PC-9 (cell line): ENCODE data around the gene PSME3IP1. TPM values are rescaled to one million over a fixed set of nuclear protein-coding genes. Genes with fewer than 3 reads are reported as not detected.

Source experiments
- BruUV-seq: library from RNA; stranded (reverse); fragments of 400-500 nt; replicated peaks from 2 replicates; lab custom pipeline; 2021; lab: Mats Ljungman, UMichigan
- CTCF ChIA-PET: fragments of 300-600 bp; sonication (Branson Sonifier 250); formaldehyde crosslinking; loops from one replicate; lab custom pipeline; 2022; ENCODE audit warnings: antibody characterized with exemption; lab: Charles Lee
- POLR2A ChIA-PET: fragments of 300-600 bp; sonication (Branson Sonifier 250); formaldehyde crosslinking; loops from one replicate; lab custom pipeline; 2022; ENCODE audit warnings: antibody characterized with exemption; ENCODE audit not compliant: unreplicated experiment; lab: Charles Lee
- DNase-seq, 2 experiments: peaks; one replicate each; pipeline versions ENCODE4 v3.0.0 to v3.0.0-alpha.2; 2015 to 2022; ENCODE audit warnings: mixed read lengths in 1 of 2
- H2AFZ ChIP-seq: fragments of 200-600 bp; sonication (generic); 2 replicates; pipeline ENCODE4 v1.8.1; 2017; ENCODE audit warnings: antibody characterized with exemption
- H3F3A ChIP-seq: fragments of 200-600 bp; sonication (generic); 2 replicates; pipeline ENCODE4 v1.8.1; 2017; ENCODE audit warnings: antibody characterized with exemption, mild to moderate bottlenecking, low read depth; ENCODE audit not compliant: insufficient read depth
- H3K27ac ChIP-seq: fragments of 200-600 bp; sonication (generic); 2 replicates; pipeline ENCODE4 v1.6.1; 2016; ENCODE audit warnings: mixed run types
- H3K27me3 ChIP-seq: fragments of 200-600 bp; sonication (generic); 2 replicates; pipeline ENCODE4 v1.6.1; 2016; ENCODE audit warnings: low read depth, mixed run types; ENCODE audit not compliant: insufficient read depth
- H3K36me3 ChIP-seq: fragments of 200-600 bp; sonication (generic); 2 replicates; pipeline ENCODE4 v1.6.1; 2016; ENCODE audit warnings: low read depth, mixed run types
- H3K4me1 ChIP-seq: fragments of 200-600 bp; sonication (generic); replicated peaks from 2 replicates; pipeline ENCODE4 v1.6.1; 2016; ENCODE audit warnings: mixed run types; ENCODE audit not compliant: insufficient read depth
- H3K4me2 ChIP-seq: fragments of 200-600 bp; sonication (generic); 2 replicates; pipeline ENCODE4 v1.6.1; 2017; ENCODE audit warnings: mixed run types
- H3K4me3 ChIP-seq: fragments of 200-600 bp; sonication (generic); 2 replicates; pipeline ENCODE4 v1.6.1; 2016; ENCODE audit warnings: mixed run types
- H3K79me2 ChIP-seq: fragments of 200-600 bp; sonication (generic); 2 replicates; pipeline ENCODE4 v1.6.1; 2017; ENCODE audit warnings: low read depth, mixed run types
- H3K9me2 ChIP-seq: fragments of 200-600 bp; sonication (generic); 2 replicates; pipeline ENCODE4 v1.8.1; 2017; ENCODE audit warnings: mild to moderate bottlenecking; ENCODE audit not compliant: insufficient read depth
- H3K9me3 ChIP-seq: fragments of 200-600 bp; sonication (generic); 2 replicates; pipeline ENCODE4 v1.8.1; 2016; ENCODE audit warnings: low read depth; ENCODE audit not compliant: insufficient read depth
- H4K20me1 ChIP-seq: fragments of 200-600 bp; sonication (generic); 2 replicates; pipeline ENCODE4 v1.8.1; 2017; ENCODE audit not compliant: insufficient read depth
- EZH2 ChIP-seq: fragments of 200-600 bp; sonication (generic); IDR thresholded peaks from 2 replicates; pipeline ENCODE4 v1.8.0; 2017; ENCODE audit warnings: antibody characterized with exemption, low read depth
- intact Hi-C: fragments of 100-400 bp; cut with micrococcal nuclease; formaldehyde crosslinking; loops from one replicate; pipeline ENCODE4 v1.10.0; 2022; ENCODE audit not compliant: unreplicated experiment
- total RNA-seq: library from RNA; stranded (reverse); gene quantifications from 2 replicates; pipeline ENCODE4 v1.2.3, GENCODE V29; 2021
- TF ChIP-seq, protein P1 (sequence below): fragments of 200-600 bp; sonication (generic); conservative IDR thresholded peaks from 2 replicates; pipeline ENCODE4 v1.6.1; 2017; ENCODE audit warnings: mixed run types, antibody characterized with exemption, mild to moderate bottlenecking, moderate library complexity

The PSME3IP1 gene
- total RNA-seq, 1 experiment from 2014 or later: 121 TPM

DNA sequence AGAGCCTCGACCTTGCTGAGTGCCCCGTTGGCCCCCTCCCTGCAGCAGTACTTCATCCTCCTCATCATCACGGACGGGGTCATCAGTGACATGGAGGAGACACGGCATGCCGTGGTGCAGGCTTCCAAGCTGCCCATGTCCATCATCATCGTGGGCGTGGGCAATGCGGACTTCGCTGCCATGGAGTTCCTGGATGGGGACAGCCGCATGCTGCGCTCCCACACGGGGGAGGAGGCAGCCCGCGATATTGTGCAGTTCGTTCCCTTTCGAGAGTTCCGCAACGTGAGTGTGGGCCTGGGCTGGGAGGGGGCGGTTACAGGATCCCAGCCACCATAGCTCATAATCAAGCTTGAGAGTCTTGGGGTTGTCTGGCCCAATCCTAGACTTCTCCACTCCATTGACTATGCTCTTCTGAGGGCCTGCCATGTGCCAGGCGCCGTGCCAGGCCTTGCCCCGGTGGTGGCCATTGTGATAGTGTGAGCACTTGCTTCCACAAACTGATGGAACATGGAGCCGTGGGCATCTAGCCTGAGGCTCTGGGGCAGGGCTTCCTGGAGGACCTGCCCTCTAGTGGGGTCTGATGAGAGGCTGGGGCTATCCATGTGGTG, 39.7 kb downstream of the PSME3IP1 start:
- H3K27ac ChIP-seq: no peak overlapping the region
- no TSS peak for BruUV-seq
- H3K9me3 ChIP-seq: no peaks in the 10 kb centered on the region
- H3K79me2 ChIP-seq: no peaks in the 10 kb centered on the region
- H3F3A ChIP-seq: peaks cover 3% of the 10 kb centered on the region; the same call in 1 of the 2 replicates
- H3K4me3 ChIP-seq: no peak overlapping the region
- DNase-seq: no peak
- ChIA-PET CTCF (no interaction called here), POLR2A (no interaction called here)
- H3K4me2 ChIP-seq: no peak overlapping the region
- intact Hi-C loops: no loop called here
- H3K9me2 ChIP-seq: no peaks in the 10 kb centered on the region
- H2AFZ ChIP-seq: no peak overlapping the region
- no peak for TF ChIP-seq EZH2
- TF ChIP-seq, protein P1, sequence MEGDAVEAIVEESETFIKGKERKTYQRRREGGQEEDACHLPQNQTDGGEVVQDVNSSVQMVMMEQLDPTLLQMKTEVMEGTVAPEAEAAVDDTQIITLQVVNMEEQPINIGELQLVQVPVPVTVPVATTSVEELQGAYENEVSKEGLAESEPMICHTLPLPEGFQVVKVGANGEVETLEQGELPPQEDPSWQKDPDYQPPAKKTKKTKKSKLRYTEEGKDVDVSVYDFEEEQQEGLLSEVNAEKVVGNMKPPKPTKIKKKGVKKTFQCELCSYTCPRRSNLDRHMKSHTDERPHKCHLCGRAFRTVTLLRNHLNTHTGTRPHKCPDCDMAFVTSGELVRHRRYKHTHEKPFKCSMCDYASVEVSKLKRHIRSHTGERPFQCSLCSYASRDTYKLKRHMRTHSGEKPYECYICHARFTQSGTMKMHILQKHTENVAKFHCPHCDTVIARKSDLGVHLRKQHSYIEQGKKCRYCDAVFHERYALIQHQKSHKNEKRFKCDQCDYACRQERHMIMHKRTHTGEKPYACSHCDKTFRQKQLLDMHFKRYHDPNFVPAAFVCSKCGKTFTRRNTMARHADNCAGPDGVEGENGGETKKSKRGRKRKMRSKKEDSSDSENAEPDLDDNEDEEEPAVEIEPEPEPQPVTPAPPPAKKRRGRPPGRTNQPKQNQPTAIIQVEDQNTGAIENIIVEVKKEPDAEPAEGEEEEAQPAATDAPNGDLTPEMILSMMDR: no peak
- no peaks in the 10 kb centered on the region for H3K4me1 ChIP-seq
- H3K27me3 ChIP-seq: no peaks in the 10 kb centered on the region
- H3K36me3 ChIP-seq: no peaks in the 10 kb centered on the region
- H4K20me1 ChIP-seq: no peaks in the 10 kb centered on the region

DNA sequence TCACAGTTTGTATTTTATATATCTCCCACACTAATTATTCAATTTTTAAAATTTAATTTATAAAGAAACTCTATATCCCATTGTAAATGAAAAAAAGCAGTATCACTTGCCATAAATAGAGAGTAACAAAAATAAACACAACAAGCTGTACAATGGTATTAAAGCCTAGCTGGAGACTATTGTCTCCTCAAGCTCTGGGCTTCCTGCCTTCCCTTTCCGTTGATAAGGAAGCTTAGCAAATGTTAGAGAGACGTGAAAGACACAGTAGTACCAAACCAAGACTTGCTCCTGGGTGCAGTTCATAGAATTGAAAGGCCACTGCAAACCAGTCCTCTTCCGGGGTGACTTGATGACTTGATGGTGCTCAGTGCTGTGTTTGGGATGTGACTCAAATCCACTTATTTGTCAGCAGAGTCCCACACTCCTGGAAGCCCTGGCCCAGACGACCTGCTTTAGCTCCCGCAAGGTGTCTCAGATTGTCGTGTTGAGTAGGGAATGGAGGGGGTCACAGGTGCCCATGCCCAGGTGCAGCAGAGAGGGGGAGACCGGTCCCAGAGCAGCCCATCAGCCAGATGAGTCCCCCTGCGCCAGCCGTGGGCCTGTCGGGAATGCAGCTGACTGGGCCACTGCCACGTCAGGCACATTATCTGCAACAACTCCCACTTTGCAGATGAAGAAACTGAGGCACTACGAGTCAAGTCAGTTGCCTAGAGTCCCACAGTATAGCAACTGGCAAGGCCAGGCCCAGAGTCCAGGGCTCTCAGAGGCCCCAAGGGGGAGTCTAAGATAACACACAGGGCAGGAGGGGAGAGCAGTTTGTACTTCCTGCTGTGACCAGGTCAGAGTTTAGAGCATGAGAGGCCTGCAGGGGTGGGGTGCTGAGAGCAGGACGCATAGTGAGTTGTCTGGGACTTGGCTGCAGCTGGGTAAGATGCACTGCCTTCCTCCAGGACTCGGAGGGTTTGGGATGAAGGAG, 40.5 kb downstream of the PSME3IP1 start:
- Histone ChIP-seq H3K79me2 (no peaks in the 10 kb centered on the region), H3K36me3 (no peaks in the 10 kb centered on the region), H3K27ac (no peak overlapping the region), H3K4me2 (no peak overlapping the region), H3K27me3 (no peaks in the 10 kb centered on the region), H3K9me2 (no peaks in the 10 kb centered on the region), H3K4me3 (no peak overlapping the region), H3K4me1 (no peaks in the 10 kb centered on the region), H2AFZ (no peak overlapping the region), H3K9me3 (no peaks in the 10 kb centered on the region), H3F3A (peaks cover 3% of the 10 kb centered on the region; the same call in 1 of the 2 replicates), H4K20me1 (no peaks in the 10 kb centered on the region)
- intact Hi-C loops: no loop called here
- no peak for DNase-seq
- TF ChIP-seq EZH2: no peak
- TF ChIP-seq, protein P1: no peak
- ChIA-PET CTCF (no interaction called here), POLR2A (interaction anchor here (0.6 kb wide), 1 partner anchor 25 kb away, joined by 11 read pairs; no protein-coding TSS in a partner anchor)
- BruUV-seq: no TSS peak

DNA sequence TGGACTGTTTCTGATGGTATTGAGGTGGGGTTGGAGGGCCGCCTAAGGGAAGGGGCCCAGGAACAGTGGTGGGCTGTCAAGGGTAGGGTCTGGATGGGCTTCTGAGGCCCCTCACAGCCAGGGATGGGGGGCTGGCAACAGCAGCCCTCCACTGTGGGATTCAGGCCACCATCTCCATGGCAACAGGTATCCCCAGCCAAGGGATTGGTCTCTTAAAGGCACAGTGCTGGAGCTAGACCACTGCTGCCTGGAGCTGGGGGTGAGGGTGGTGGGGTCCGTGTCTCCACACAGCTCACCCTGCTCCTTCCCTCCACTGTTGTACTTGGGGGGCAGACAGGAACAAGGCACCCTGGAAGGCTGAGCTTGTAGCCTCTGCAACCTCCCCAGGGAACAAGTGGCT, 41.8 kb downstream of the PSME3IP1 start:
- no peaks in the 10 kb centered on the region for H3K9me3 ChIP-seq
- no peaks in the 10 kb centered on the region for H3K36me3 ChIP-seq
- CTCF ChIA-PET: no interaction called here
- H3K27me3 ChIP-seq: no peaks in the 10 kb centered on the region
- no peak overlapping the region for H3K4me3 ChIP-seq
- DNase-seq: no peak
- intact Hi-C loops: no loop called here
- H3K4me1 ChIP-seq: 0 out of 2 replicates have a peak, but pooled peaks cover 4% of the 10 kb centered on the region
- peaks cover 3% of the 10 kb centered on the region; the same call in 1 of the 2 replicates for H3F3A ChIP-seq
- H3K27ac ChIP-seq: no peak overlapping the region
- no TSS peak for BruUV-seq
- POLR2A ChIA-PET: no interaction called here
- H3K4me2 ChIP-seq: no peak overlapping the region
- no peak overlapping the region for H2AFZ ChIP-seq
- H4K20me1 ChIP-seq: no peaks in the 10 kb centered on the region
- no peak for TF ChIP-seq EZH2
- TF ChIP-seq, protein P1: no peak
- no peaks in the 10 kb centered on the region for H3K9me2 ChIP-seq
- H3K79me2 ChIP-seq: no peaks in the 10 kb centered on the region
